GM12873 (cell line): Measurements from ENCODE around the gene VAPB.

Source experiments
- TF ChIP-seq, protein P1 (sequence below): IDR thresholded peaks from 2 replicates; pipeline ENCODE4 v1.5.1; 2012; ENCODE audit warnings: low read depth, mild to moderate bottlenecking, moderate library complexity, low read length, control low read depth; ENCODE audit not compliant: insufficient read depth; ENCODE audit errors: missing control alignments

The VAPB gene

GRCh38 chr20:58381627-58382026 is 7.4 kb upstream of the VAPB start:
- TF ChIP-seq, protein P1, sequence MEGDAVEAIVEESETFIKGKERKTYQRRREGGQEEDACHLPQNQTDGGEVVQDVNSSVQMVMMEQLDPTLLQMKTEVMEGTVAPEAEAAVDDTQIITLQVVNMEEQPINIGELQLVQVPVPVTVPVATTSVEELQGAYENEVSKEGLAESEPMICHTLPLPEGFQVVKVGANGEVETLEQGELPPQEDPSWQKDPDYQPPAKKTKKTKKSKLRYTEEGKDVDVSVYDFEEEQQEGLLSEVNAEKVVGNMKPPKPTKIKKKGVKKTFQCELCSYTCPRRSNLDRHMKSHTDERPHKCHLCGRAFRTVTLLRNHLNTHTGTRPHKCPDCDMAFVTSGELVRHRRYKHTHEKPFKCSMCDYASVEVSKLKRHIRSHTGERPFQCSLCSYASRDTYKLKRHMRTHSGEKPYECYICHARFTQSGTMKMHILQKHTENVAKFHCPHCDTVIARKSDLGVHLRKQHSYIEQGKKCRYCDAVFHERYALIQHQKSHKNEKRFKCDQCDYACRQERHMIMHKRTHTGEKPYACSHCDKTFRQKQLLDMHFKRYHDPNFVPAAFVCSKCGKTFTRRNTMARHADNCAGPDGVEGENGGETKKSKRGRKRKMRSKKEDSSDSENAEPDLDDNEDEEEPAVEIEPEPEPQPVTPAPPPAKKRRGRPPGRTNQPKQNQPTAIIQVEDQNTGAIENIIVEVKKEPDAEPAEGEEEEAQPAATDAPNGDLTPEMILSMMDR, result no peak

DNA sequence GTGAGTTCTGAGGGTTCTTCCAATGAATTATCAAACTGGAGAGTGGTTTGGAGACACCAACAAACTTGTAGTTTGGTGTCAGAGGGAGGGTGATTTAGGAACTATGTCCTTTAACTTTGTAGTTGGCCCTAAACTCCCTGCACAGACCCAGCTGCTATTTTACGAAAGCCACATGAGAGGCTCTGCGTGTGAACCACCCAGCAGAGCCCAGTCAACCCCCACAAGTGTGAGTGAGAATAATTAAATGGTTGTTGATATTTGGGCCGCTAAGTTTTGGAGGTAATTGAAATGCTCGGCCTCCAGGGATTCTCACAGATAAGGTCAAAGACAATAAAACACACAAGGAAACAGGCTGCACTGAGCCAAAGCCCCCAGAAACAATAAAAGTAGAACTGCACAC is 6.9 kb upstream of the VAPB start:
- TF ChIP-seq, protein P1, result no peak

- TF ChIP-seq, protein P1, result no peak
Observed at GRCh38 chr20:58384821-58385220, 4.2 kb upstream of the VAPB start.

DNA sequence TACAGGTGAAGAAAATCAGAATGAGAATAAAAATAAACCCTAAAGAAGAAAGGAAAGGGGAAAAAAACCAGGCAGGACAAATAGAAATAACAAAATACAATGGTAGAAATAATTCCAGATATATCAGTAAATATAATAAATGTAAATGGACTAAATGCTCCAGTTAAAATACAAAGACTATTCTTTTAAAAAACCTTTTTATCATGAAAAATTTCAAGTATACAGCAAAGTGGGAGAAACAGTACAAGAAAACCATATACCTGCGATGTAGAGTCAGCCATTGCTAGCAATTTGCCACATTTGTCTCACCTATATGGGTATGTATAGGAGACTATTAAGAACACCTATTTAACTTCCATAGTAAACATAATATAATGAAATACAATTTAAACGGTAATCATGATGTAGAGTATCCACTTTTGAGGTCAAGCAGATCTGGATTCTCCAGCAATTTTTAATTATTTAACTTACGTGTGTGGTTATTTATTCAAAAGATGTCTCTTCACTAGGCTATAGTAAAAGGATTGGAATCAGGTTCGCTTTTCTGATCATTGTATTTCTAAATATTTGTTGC is 914 bp upstream of the VAPB start:
- TF ChIP-seq, protein P1, result no peak

GRCh38 chr20:58389324-58389967 is 417 bp downstream of the VAPB start:
- TF ChIP-seq, protein P1, result no peak

- TF ChIP-seq, protein P1, result no peak
Observed at GRCh38 chr20:58389968-58390658, 1.1 kb downstream of the VAPB start.

GRCh38 chr20:58390659-58391035 is 1.6 kb downstream of the VAPB start:
- TF ChIP-seq, protein P1, result no peak
